ENCODE results near the gene TAF4. TPM values are rescaled to one million over a fixed set of nuclear protein-coding genes. Genes with fewer than 3 reads are reported as not detected.
"Not testable (repeated sequence)": the region's sequence is repeated elsewhere in the genome, so short reads cannot be mapped to it uniquely, and the experiment has no call there.

The TAF4 gene
- polyA plus RNA-seq, 3 donors from 2014 or later: 0.04 to 3.2 (median 1.1) TPM

GRCh38 chr20:61953037-61954021 lies 112.4 kb downstream of the TAF4 start:
- no peaks in the 10 kb centered on the region for H3K36me3 Mint-ChIP-seq
- no peak overlapping the region for H3K27ac Mint-ChIP-seq
- DNase-seq: no peak
- no peaks in the 10 kb centered on the region for H3K9me3 Mint-ChIP-seq
- H3K27me3 Mint-ChIP-seq (ENCODE audit: low read depth in 3 of 3): peaks cover 2 to 6% (median 4%) of the 10 kb centered on the region in 3 donors
- no peaks in the 10 kb centered on the region for H3K4me1 Mint-ChIP-seq
- no peak overlapping the region for H3K4me3 Mint-ChIP-seq

GRCh38 chr20:61951695-61952533 lies 113.8 kb downstream of the TAF4 start:
- Mint-ChIP-seq H3K27ac (no peak overlapping the region), H3K9me3 (no peaks in the 10 kb centered on the region), H3K36me3 (no peaks in the 10 kb centered on the region), H3K4me1 (no peaks in the 10 kb centered on the region), H3K27me3 (ENCODE audit: low read depth in 3 of 3) (peaks cover 2 to 6% (median 4%) of the 10 kb centered on the region in 3 donors), H3K4me3 (no peak overlapping the region)
- no peak for DNase-seq

GRCh38 chr20:61950641-61951071 lies 115.0 kb downstream of the TAF4 start:
- Mint-ChIP-seq H3K9me3 (no peaks in the 10 kb centered on the region), H3K4me1 (no peaks in the 10 kb centered on the region), H3K27ac (no peak overlapping the region), H3K4me3 (no peak overlapping the region), H3K27me3 (ENCODE audit: low read depth in 3 of 3) (peaks cover 2 to 6% (median 4%) of the 10 kb centered on the region in 3 donors), H3K36me3 (no peaks in the 10 kb centered on the region)
- DNase-seq: no peak

GRCh38 chr20:61949714-61950640 lies 115.7 kb downstream of the TAF4 start:
- Mint-ChIP-seq H3K9me3 (no peaks in the 10 kb centered on the region), H3K36me3 (no peaks in the 10 kb centered on the region), H3K27ac (no peak overlapping the region), H3K4me3 (no peak overlapping the region), H3K4me1 (no peaks in the 10 kb centered on the region), H3K27me3 (ENCODE audit: low read depth in 3 of 3) (peaks cover 2 to 5% (median 4%) of the 10 kb centered on the region in 3 donors)
- DNase-seq: no peak

- no peaks in the 10 kb centered on the region for H3K4me1 Mint-ChIP-seq
- peaks cover 0 to 5% (median 4%) of the 10 kb centered on the region in 3 donors for H3K27me3 Mint-ChIP-seq (ENCODE audit: low read depth in 3 of 3)
- H3K4me3 Mint-ChIP-seq: no peak overlapping the region
- no peaks in the 10 kb centered on the region for H3K9me3 Mint-ChIP-seq
- no peak overlapping the region for H3K27ac Mint-ChIP-seq
- no peaks in the 10 kb centered on the region for H3K36me3 Mint-ChIP-seq
- DNase-seq: no peak
Measured at GRCh38 chr20:61949363-61949713, 116.3 kb downstream of the TAF4 start.

- Mint-ChIP-seq H3K9me3 (no peaks in the 10 kb centered on the region), H3K27ac (no peak overlapping the region), H3K27me3 (ENCODE audit: low read depth in 3 of 3) (peaks cover 0 to 5% (median 4%) of the 10 kb centered on the region in 3 donors), H3K36me3 (no peaks in the 10 kb centered on the region), H3K4me3 (no peak overlapping the region), H3K4me1 (no peaks in the 10 kb centered on the region)
- no peak for DNase-seq
Measured at GRCh38 chr20:61948586-61949362, 116.9 kb downstream of the TAF4 start.

GRCh38 chr20:61948056-61948455 lies 117.6 kb downstream of the TAF4 start:
- H3K36me3 Mint-ChIP-seq; DNase-seq; H3K4me3 Mint-ChIP-seq; H3K27ac Mint-ChIP-seq; H3K27me3 Mint-ChIP-seq (ENCODE audit: low read depth in 3 of 3); H3K4me1 Mint-ChIP-seq; H3K9me3 Mint-ChIP-seq: not testable (repeated sequence)

GRCh38 chr20:61945495-61945894 lies 120.2 kb downstream of the TAF4 start:
- DNase-seq; H3K9me3 Mint-ChIP-seq; H3K36me3 Mint-ChIP-seq; H3K4me1 Mint-ChIP-seq; H3K27ac Mint-ChIP-seq; H3K27me3 Mint-ChIP-seq (ENCODE audit: low read depth in 3 of 3); H3K4me3 Mint-ChIP-seq: not testable (repeated sequence)

- not testable (repeated sequence) for H3K27ac Mint-ChIP-seq; H3K4me1 Mint-ChIP-seq; H3K36me3 Mint-ChIP-seq; H3K4me3 Mint-ChIP-seq; H3K9me3 Mint-ChIP-seq; DNase-seq; H3K27me3 Mint-ChIP-seq (ENCODE audit: low read depth in 3 of 3)
Measured at GRCh38 chr20:61944967-61945366, 120.7 kb downstream of the TAF4 start.

- H3K4me3 Mint-ChIP-seq: no peak overlapping the region
- H3K27me3 Mint-ChIP-seq (ENCODE audit: low read depth in 3 of 3): peaks cover 0 to 7% (median 0%) of the 10 kb centered on the region in 3 donors
- no peaks in the 10 kb centered on the region for H3K9me3 Mint-ChIP-seq
- DNase-seq: no peak
- no peaks in the 10 kb centered on the region for H3K36me3 Mint-ChIP-seq
- no peak overlapping the region for H3K27ac Mint-ChIP-seq
- peaks cover 0 to 1% of the 10 kb centered on the region in 2 donors for H3K4me1 Mint-ChIP-seq
Measured at GRCh38 chr20:61942526-61942925, 123.2 kb downstream of the TAF4 start.

- no peaks in the 10 kb centered on the region for H3K9me3 Mint-ChIP-seq
- no peaks in the 10 kb centered on the region for H3K36me3 Mint-ChIP-seq
- H3K4me3 Mint-ChIP-seq: no peak overlapping the region
- peaks cover 0 to 7% (median 0%) of the 10 kb centered on the region in 3 donors for H3K27me3 Mint-ChIP-seq (ENCODE audit: low read depth in 3 of 3)
- no peak for DNase-seq
- no peak overlapping the region for H3K27ac Mint-ChIP-seq
- peaks cover 0 to 1% of the 10 kb centered on the region in 2 donors for H3K4me1 Mint-ChIP-seq
Measured at GRCh38 chr20:61941721-61942405, 123.8 kb downstream of the TAF4 start.

- DNase-seq: no peak
- H3K27ac Mint-ChIP-seq: no peak overlapping the region
- H3K4me1 Mint-ChIP-seq: peaks cover 0 to 1% of the 10 kb centered on the region in 2 donors
- H3K27me3 Mint-ChIP-seq (ENCODE audit: low read depth in 3 of 3): peaks cover 0 to 7% (median 1%) of the 10 kb centered on the region in 3 donors
- H3K4me3 Mint-ChIP-seq: no peak overlapping the region
- no peaks in the 10 kb centered on the region for H3K9me3 Mint-ChIP-seq
- no peaks in the 10 kb centered on the region for H3K36me3 Mint-ChIP-seq
Measured at GRCh38 chr20:61940976-61941720, 124.5 kb downstream of the TAF4 start.

Measured in immature natural killer cell (primary cell).